ENCODE measurements around the gene SNX3.

SNX3 gene

DNA sequence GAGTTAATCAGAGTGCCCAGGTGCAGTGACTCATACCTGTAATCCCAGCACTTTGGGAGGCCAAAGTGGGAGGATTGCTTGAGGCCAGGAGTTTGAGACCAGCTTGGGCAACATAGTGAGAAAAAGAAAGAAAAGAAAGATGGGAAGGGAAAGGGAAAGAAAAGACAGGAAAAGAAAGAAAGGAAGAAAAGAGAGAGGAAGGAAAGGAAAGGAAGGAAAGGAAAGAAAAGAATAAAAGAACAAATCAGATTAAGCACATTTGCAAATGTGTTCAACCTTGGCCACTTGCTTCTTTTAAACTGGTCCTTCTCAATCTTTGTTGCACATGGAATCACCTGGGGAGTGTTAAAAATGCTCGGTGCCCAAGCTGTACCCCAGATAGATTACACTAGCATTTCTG, 67.0 kb downstream of the SNX3 start:
- no peak overlapping the region for H2AFZ ChIP-seq (ENCODE audit: low read depth, low read length)
- H3K4me3 ChIP-seq (ENCODE audit: low read length): no peak overlapping the region
- H3K9ac ChIP-seq (ENCODE audit: low read length): no peak overlapping the region
- TF ChIP-seq, protein P1, sequence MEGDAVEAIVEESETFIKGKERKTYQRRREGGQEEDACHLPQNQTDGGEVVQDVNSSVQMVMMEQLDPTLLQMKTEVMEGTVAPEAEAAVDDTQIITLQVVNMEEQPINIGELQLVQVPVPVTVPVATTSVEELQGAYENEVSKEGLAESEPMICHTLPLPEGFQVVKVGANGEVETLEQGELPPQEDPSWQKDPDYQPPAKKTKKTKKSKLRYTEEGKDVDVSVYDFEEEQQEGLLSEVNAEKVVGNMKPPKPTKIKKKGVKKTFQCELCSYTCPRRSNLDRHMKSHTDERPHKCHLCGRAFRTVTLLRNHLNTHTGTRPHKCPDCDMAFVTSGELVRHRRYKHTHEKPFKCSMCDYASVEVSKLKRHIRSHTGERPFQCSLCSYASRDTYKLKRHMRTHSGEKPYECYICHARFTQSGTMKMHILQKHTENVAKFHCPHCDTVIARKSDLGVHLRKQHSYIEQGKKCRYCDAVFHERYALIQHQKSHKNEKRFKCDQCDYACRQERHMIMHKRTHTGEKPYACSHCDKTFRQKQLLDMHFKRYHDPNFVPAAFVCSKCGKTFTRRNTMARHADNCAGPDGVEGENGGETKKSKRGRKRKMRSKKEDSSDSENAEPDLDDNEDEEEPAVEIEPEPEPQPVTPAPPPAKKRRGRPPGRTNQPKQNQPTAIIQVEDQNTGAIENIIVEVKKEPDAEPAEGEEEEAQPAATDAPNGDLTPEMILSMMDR (IDR thresholded peaks at IDR 0.05; ENCODE audit: low read depth, low read length): no peak
- no peak for TF ChIP-seq EZH2phosphoT487 (IDR thresholded peaks at IDR 0.05; ENCODE audit: low read depth)
- no peak overlapping the region for H3K4me2 ChIP-seq (ENCODE audit: low read length)
- H3K27ac ChIP-seq (ENCODE audit: low read length): no peak overlapping the region
- H3K36me3 ChIP-seq (replicated peaks; ENCODE audit: low read depth, low read length): no peaks in the 10 kb centered on the region
- H3K27me3 ChIP-seq (ENCODE audit: low read depth, low read length): peaks cover 3% of the 10 kb centered on the region; the same call in 1 of the 2 replicates
- H3K9me3 ChIP-seq (ENCODE audit: insufficient read depth, low read length): no peaks in the 10 kb centered on the region
- H4K20me1 ChIP-seq (ENCODE audit: insufficient read depth, low read length): no peaks in the 10 kb centered on the region
- H3K4me1 ChIP-seq (ENCODE audit: low read length): no peaks in the 10 kb centered on the region
- H3K79me2 ChIP-seq (ENCODE audit: low read length): no peaks in the 10 kb centered on the region

DNA sequence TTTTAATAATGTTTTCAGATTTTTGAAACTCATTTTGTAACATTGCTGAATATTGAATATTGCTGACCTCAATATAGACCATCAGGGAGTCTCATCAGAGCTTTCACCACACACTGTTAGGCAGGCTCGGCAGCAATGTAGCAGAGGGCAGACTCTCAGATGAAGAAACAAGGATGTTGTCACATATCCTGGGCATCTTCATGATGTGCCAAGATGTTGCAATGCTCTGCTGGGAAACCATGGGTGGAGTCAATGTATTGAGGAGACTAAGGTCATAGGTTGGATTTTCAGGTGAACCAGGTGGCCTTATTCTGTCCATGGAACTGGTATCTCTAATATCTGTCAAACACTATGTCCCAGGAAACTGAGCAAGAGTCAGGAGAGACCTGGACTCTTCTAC, 67.7 kb downstream of the SNX3 start:
- Histone ChIP-seq H3K27ac (ENCODE audit: low read length) (no peak overlapping the region), H3K4me1 (ENCODE audit: low read length) (peaks cover under 1% of the 10 kb centered on the region; the same call in 1 of the 2 replicates), H2AFZ (ENCODE audit: low read depth, low read length) (no peak overlapping the region), H3K4me2 (ENCODE audit: low read length) (no peak overlapping the region), H3K4me3 (ENCODE audit: low read length) (no peak overlapping the region), H3K79me2 (ENCODE audit: low read length) (no peaks in the 10 kb centered on the region), H4K20me1 (ENCODE audit: insufficient read depth, low read length) (no peaks in the 10 kb centered on the region), H3K27me3 (ENCODE audit: low read depth, low read length) (peaks cover 4% of the 10 kb centered on the region; the same call in 1 of the 2 replicates), H3K36me3 (replicated peaks; ENCODE audit: low read depth, low read length) (no peaks in the 10 kb centered on the region), H3K9ac (ENCODE audit: low read length) (no peak overlapping the region), H3K9me3 (ENCODE audit: insufficient read depth, low read length) (no peaks in the 10 kb centered on the region)
- TF ChIP-seq, protein P1 (IDR thresholded peaks at IDR 0.05; ENCODE audit: low read depth, low read length): no peak

DNA sequence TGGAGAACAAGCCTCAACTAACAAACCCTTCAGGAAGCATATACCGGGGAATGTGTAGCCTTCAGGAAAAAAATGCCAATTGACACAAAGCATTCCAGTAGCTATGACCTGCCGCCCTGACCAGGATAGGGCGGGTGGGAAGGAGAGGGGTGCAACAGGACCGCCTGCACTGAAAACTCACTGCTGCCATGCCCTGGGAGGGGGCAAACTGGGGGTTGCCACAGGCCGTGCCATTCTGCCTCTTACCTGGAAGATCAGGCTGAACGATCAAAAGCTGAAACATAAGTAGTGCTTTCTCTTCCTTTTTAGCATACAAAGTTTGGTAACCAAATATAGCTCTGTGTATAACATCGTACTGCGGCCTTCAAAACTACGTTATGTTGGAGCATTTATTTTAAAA, 73.3 kb downstream of the SNX3 start:
- Histone ChIP-seq H3K27ac (ENCODE audit: low read length) (no peak overlapping the region), H3K79me2 (ENCODE audit: low read length) (no peaks in the 10 kb centered on the region), H3K27me3 (ENCODE audit: low read depth, low read length) (peaks cover 4% of the 10 kb centered on the region; the same call in 1 of the 2 replicates), H4K20me1 (ENCODE audit: insufficient read depth, low read length) (no peaks in the 10 kb centered on the region), H3K4me3 (ENCODE audit: low read length) (no peak overlapping the region), H2AFZ (ENCODE audit: low read depth, low read length) (no peak overlapping the region), H3K4me1 (ENCODE audit: low read length) (peaks cover 10% of the 10 kb centered on the region), H3K4me2 (ENCODE audit: low read length) (peak overlapping the region; percentile 34), H3K36me3 (replicated peaks; ENCODE audit: low read depth, low read length) (no peaks in the 10 kb centered on the region), H3K9me3 (ENCODE audit: insufficient read depth, low read length) (no peaks in the 10 kb centered on the region), H3K9ac (ENCODE audit: low read length) (no peak overlapping the region)
- TF ChIP-seq EZH2phosphoT487 (IDR thresholded peaks at IDR 0.05; ENCODE audit: low read depth): no peak
- TF ChIP-seq, protein P1 (IDR thresholded peaks at IDR 0.05; ENCODE audit: low read depth, low read length): no peak

DNA sequence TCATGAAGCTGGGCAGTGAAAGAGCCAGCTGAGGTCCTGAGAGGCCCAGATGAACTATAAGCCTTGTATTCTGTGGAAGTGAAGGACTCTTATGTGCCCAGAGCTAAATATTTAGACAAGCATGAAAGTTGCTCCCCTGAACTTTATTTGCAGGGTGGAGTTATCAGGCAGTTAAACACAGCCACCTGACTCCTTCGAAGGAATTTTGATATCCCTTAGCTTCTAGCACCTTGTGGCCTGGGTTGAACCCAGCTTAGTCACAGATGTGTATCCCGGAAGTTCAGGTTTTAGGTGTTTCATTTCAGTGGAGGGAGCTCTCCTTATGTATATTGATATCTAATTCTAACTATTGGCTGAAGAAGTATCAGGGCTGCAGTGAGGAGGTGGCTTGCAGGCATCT, 74.6 kb downstream of the SNX3 start:
- Histone ChIP-seq H3K4me3 (ENCODE audit: low read length) (no peak overlapping the region), H3K27ac (ENCODE audit: low read length) (no peak overlapping the region), H3K27me3 (ENCODE audit: low read depth, low read length) (peaks cover 4% of the 10 kb centered on the region; the same call in 1 of the 2 replicates), H2AFZ (ENCODE audit: low read depth, low read length) (no peak overlapping the region), H4K20me1 (ENCODE audit: insufficient read depth, low read length) (no peaks in the 10 kb centered on the region), H3K4me2 (ENCODE audit: low read length) (no peak overlapping the region), H3K79me2 (ENCODE audit: low read length) (no peaks in the 10 kb centered on the region), H3K36me3 (replicated peaks; ENCODE audit: low read depth, low read length) (no peaks in the 10 kb centered on the region), H3K4me1 (ENCODE audit: low read length) (peaks cover 10% of the 10 kb centered on the region), H3K9ac (ENCODE audit: low read length) (no peak overlapping the region), H3K9me3 (ENCODE audit: insufficient read depth, low read length) (no peaks in the 10 kb centered on the region)
- TF ChIP-seq EZH2phosphoT487 (IDR thresholded peaks at IDR 0.05; ENCODE audit: low read depth): no peak
- TF ChIP-seq, protein P1 (IDR thresholded peaks at IDR 0.05; ENCODE audit: low read depth, low read length): no peak
